Coronary artery (tissue), 2 donors: ENCODE data around the gene SUCLG2.
A peak's percentile ranks its signal among the peaks of the same experiment; 100 is the strongest.

Experiments used
- DNase-seq: peaks from one replicate; pipeline ENCODE4 v3.0.0-alpha.2; 2017; ENCODE audit warnings: low spot score
- H3K27ac ChIP-seq, 2 donors: fragments of 200-600 bp; sonication (generic); one replicate each; pipeline ENCODE4 v1.5.1; 2016 to 2019
- H3K4me3 ChIP-seq: fragments of 200-600 bp; sonication (generic); 2 replicates; pipeline ENCODE4 v1.5.1; 2016; ENCODE audit warnings: mild to moderate bottlenecking, moderate library complexity
- TF ChIP-seq, protein P1 (sequence below): fragments of 200-600 bp; sonication (generic); IDR thresholded peaks from one replicate; pipeline ENCODE4 v1.5.1; 2019; ENCODE audit warnings: antibody characterized with exemption

The SUCLG2 gene

DNA sequence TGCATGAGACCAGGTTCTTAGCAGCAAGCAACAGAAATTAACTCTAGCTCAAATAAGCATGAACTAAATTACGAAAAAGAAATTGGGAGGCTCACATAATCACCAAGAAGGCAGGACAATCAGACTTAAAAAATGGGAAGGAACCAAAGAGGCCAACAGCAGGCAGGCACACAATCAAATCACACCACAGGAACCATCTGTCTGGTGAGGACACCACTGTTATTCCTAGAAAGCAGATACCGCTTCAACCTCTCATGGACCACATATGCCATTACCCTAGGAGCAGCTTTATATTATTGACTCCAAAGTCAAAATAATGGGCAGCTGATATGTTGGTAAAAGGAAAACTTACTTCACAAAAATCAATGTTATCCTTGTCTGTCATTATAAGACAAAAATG lies 51.6 kb downstream of the SUCLG2 start:
- Histone ChIP-seq H3K4me3 (no peak overlapping the region), H3K27ac (no peak overlapping the region)
- TF ChIP-seq, protein P1, sequence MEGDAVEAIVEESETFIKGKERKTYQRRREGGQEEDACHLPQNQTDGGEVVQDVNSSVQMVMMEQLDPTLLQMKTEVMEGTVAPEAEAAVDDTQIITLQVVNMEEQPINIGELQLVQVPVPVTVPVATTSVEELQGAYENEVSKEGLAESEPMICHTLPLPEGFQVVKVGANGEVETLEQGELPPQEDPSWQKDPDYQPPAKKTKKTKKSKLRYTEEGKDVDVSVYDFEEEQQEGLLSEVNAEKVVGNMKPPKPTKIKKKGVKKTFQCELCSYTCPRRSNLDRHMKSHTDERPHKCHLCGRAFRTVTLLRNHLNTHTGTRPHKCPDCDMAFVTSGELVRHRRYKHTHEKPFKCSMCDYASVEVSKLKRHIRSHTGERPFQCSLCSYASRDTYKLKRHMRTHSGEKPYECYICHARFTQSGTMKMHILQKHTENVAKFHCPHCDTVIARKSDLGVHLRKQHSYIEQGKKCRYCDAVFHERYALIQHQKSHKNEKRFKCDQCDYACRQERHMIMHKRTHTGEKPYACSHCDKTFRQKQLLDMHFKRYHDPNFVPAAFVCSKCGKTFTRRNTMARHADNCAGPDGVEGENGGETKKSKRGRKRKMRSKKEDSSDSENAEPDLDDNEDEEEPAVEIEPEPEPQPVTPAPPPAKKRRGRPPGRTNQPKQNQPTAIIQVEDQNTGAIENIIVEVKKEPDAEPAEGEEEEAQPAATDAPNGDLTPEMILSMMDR, result no peak
- no peak for DNase-seq

DNA sequence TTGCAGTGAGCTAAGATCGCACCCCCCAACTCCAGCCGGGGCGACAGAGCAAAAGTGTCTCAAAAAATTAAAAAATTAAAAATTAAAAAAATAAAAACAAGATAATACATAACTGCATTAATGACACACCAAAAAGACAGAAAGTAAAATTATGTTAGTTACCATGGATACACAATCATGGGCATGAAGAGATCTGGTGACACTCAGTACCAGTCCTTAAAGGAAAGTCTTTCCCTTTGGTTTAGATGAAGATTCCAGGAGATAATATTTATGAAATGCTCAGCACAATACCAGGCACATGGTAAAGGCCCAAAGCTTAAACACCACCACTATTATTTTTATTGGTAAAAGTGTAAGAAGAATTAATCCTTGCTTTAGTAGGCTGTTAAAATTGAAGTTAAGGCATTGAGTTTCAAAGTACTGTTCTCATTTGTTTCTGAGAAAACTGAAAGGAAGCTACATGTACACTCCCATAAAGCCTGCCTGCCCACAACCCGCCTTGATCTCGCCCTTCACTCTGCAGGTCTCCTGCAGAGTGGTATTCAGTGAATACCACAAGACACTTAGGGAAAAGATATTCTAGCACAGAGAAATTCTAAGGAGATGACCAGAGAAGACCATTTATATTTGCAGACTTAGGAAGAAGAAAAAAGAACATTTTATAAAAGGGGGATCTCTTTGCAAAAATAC lies 52.3 kb downstream of the SUCLG2 start:
- Histone ChIP-seq H3K4me3 (no peak overlapping the region), H3K27ac (no peak overlapping the region)
- DNase-seq, result no peak
- TF ChIP-seq, protein P1, result no peak

DNA sequence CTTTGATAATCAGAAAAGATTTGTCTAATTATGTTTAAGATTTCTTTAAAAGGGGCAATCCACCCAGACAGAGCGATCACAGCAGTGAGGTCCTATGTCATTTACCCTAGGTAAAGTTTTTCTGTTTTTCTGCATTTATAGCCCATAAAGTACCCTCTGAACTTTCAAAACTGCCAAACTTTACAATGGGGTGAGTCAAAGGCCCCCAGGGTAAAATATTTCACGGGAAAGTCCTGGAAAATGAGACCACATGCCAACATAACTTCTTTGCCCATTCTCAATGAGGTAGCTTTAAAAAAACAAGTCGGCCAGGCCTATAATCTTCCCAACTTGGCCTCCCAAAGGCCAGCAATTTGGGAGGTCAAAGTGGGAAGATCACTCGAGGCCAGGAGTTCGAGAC lies 53.0 kb downstream of the SUCLG2 start:
- no peak for DNase-seq
- H3K4me3 ChIP-seq, result no peak overlapping the region
- peak overlapping the region in 1 of 2 donors; percentile 35 for H3K27ac ChIP-seq
- TF ChIP-seq, protein P1, result no peak

DNA sequence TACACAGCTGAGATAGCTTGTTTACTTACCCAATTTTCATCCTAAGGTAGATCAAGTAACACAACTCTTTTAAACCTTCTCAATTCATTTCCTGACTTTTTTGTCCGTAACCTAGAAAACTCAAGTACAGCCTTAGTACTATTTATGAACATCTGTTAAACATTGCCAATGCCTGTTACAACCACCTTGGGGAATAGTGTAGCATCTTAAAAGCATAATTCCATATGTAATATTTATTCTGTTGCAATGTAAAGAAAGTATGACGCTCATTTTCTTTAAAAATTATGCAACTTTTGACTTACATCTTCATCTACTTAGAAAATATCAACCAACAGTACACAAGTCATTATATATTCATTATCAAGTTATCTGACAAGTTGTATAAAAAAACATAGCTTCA lies 54.6 kb downstream of the SUCLG2 start:
- TF ChIP-seq, protein P1, result no peak
- Histone ChIP-seq H3K4me3 (no peak overlapping the region), H3K27ac (no peak overlapping the region)
- DNase-seq, result no peak

DNA sequence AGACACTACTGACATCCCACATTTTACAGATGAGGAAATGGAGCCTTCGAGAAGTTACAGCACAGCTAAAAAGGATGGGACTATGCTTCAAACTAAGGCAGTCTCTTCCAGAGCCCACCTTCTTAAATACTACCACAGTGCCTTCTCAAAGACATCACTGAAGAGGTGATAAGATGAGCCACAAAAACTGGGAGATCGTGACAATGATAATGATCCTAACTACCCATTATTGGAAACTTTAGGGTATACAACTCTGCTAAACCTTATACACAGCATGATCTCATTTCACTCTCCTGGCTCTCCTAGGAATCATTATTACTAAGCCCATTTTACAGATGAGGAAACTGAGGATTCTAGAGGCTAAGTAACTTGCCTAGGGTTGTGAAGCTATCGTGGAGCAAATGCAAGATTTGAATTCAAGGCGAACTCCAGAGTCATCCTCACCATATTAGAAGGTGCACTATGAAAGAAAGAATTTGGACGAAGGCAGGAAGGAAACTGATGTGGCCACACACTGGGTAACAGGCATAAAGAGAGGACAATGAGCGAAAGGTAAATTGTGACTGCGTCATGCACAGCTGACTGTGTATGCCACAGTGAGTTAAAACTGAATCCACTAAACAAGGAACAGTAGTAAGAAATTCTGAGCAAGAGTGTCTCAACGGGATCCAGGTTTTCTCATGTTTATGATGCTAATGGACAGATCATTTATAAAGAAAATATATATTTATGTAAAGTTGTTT lies 55.4 kb downstream of the SUCLG2 start:
- no peak for DNase-seq
- no peak overlapping the region for H3K4me3 ChIP-seq
- no peak overlapping the region for H3K27ac ChIP-seq
- TF ChIP-seq, protein P1, result no peak

DNA sequence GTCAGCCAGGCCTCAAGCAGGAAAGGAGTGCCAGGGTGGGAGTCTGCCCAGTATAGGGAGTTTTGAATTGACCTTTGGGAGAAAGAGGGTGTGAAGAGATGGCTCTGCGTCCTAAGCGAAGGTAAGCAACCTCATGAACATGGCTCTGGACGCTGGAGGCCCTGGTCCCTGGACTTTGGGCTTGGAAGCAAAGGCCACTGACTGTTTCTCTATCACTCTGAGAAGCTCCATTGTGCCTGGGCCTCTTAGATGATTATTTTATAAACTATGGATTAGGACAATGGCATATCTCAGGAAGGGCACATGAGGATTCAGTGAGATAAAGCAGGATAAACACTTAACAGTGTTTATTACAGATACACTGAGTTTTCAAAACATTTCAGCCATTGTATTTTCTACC lies 59.0 kb downstream of the SUCLG2 start:
- no peak overlapping the region for H3K27ac ChIP-seq
- no peak for DNase-seq
- TF ChIP-seq, protein P1, result no peak
- H3K4me3 ChIP-seq, result no peak overlapping the region

DNA sequence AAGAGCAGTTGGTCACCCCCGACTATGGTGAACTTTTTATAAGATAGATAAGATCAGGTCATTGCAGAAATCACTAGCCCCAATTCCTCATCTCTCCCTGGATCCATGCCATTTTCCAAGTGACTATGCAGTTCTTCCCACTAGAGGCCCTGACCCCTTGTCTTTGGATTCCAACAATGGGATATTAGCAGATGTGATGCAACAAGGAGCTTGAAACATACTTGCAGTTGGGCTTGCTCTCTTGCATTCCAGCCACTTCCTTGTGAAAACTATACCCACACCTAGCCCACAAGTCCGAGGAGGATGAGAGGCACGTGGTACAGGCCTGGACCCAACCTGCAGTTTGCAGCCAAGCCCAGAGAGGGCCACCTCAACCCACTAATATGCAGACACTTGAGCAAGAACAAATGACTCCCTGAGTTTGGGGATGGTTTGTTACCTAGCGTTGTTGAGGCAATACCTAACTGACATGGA lies 60.6 kb downstream of the SUCLG2 start:
- Histone ChIP-seq H3K4me3 (no peak overlapping the region), H3K27ac (no peak overlapping the region)
- no peak for DNase-seq
- TF ChIP-seq, protein P1, result no peak
